Activated T-helper 1 cell treated with anti-CD3 and anti-CD28 coated beads, Interleukin-2, amount 50 U/mL, for 16 hours (primary cell): ENCODE measurements around the gene CCDC51.
"Not testable (repeated sequence)": the region's sequence is repeated elsewhere in the genome, so short reads cannot be mapped to it uniquely, and the experiment has no call there.

Experiments
- DNase-seq, 2 donors: peaks; one replicate each; pipeline ENCODE4 v3.0.0-alpha.2; 2020; ENCODE audit warnings: low read depth in 1 of 2, low spot score in 1 of 2

CCDC51 gene

GRCh38 chr3:48465531-48466378 lies 25.8 kb upstream of the CCDC51 start:
- DNase-seq: peak; percentile 52 to 61

- DNase-seq: no peak
Observed at GRCh38 chr3:48465237-48465530, 25.3 kb upstream of the CCDC51 start.

- no peak for DNase-seq
Observed at GRCh38 chr3:48464713-48465221, 24.8 kb upstream of the CCDC51 start.

- no peak for DNase-seq
Observed at GRCh38 chr3:48463703-48464102, 23.8 kb upstream of the CCDC51 start.

GRCh38 chr3:48461767-48462166 lies 21.8 kb upstream of the CCDC51 start:
- DNase-seq: not testable (repeated sequence)

GRCh38 chr3:48460517-48460902 lies 20.6 kb upstream of the CCDC51 start:
- DNase-seq: no peak

GRCh38 chr3:48459773-48460516 lies 20.0 kb upstream of the CCDC51 start:
- no peak for DNase-seq

GRCh38 chr3:48459331-48459730 lies 19.4 kb upstream of the CCDC51 start:
- no peak for DNase-seq

- no peak for DNase-seq
Observed at GRCh38 chr3:48456456-48456855, 16.5 kb upstream of the CCDC51 start.

- no peak for DNase-seq
Observed at GRCh38 chr3:48451270-48451669, 11.4 kb upstream of the CCDC51 start.

- peak; percentile 68 to 84 for DNase-seq
Observed at GRCh38 chr3:48446425-48447193, 6.7 kb upstream of the CCDC51 start, which contains the start of gene ATRIP. Gene ATRIP (plus strand): TSS chr3:48446737. CDS start chr3:48446846, 109 bp downstream.

GRCh38 chr3:48446043-48446424 lies 6.1 kb upstream of the CCDC51 start:
- no peak for DNase-seq

GRCh38 chr3:48445277-48445882 lies 5.5 kb upstream of the CCDC51 start:
- DNase-seq: no peak

GRCh38 chr3:48441940-48442339 lies 2.0 kb upstream of the CCDC51 start:
- DNase-seq: no peak

- DNase-seq: no peak
Observed at GRCh38 chr3:48440590-48440958, 655 bp upstream of the CCDC51 start.

- DNase-seq: no peak
Observed at GRCh38 chr3:48437812-48438211, 2.1 kb downstream of the CCDC51 start.

GRCh38 chr3:48436855-48437254 lies 3.1 kb downstream of the CCDC51 start:
- DNase-seq: no peak

- no peak for DNase-seq
Observed at GRCh38 chr3:48436477-48436787, 3.5 kb downstream of the CCDC51 start.

- DNase-seq: peak; percentile 77 to 79
Observed at GRCh38 chr3:48435774-48436476, 4.0 kb downstream of the CCDC51 start.

GRCh38 chr3:48435223-48435595 lies 4.7 kb downstream of the CCDC51 start:
- no peak for DNase-seq
